ENCODE results near the gene MSRB1. TPM values are rescaled to one million over a fixed set of nuclear protein-coding genes. Genes with fewer than 3 reads are reported as not detected.

The MSRB1 gene
- total and polyA plus RNA-seq, 9 of the 15 experiments (the other 6 are each of a cell fraction or from before 2014, with no cell fraction given) = 5.4 to 33.7 (median 25.7) TPM

DNA sequence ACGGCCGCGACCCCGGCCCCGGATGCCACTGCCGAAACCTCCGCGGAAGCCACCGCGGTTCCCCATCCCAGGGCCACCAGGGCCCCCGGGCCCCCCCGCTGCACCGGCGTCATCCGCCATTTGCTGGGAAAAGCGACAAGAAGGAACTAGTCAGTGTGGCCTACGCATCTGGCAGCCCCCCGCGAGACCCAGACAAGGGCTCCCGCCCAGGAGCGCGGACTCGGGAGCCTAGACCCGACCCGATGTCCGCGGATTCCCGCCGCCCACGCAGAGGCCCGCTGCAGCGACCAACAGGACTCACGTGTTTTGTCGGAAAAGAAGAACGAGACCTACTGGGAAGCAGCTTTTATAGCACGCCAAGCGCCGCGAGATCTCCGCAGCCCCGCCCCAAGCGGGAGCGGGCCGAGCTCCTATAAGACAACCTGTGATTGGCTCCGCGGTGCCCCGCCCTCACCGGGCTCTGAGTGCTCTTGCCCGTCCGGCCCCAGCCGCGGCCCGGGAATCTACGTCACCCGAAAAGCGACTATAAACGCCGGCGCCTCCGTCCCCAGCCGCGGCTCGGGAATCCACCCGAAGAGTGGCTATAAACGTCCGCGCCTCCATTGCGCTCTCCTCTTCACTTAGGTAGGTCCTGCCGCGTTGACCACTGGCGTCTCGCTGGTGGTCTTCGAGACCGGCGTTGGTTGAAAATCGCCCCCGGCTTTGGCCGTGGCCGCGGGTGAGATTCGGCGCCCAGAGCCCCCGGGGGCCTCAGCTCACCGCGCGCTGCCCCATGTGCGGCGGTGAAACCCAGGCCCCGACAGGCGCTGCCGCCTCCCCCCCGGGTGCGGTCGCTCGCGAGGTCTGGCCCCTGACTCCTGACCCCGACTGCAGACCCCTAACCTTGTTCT lies 21.8 kb upstream of the MSRB1 start, which contains the start of gene RPS2 (continued):
- TF ChIP-seq, protein P1, sequence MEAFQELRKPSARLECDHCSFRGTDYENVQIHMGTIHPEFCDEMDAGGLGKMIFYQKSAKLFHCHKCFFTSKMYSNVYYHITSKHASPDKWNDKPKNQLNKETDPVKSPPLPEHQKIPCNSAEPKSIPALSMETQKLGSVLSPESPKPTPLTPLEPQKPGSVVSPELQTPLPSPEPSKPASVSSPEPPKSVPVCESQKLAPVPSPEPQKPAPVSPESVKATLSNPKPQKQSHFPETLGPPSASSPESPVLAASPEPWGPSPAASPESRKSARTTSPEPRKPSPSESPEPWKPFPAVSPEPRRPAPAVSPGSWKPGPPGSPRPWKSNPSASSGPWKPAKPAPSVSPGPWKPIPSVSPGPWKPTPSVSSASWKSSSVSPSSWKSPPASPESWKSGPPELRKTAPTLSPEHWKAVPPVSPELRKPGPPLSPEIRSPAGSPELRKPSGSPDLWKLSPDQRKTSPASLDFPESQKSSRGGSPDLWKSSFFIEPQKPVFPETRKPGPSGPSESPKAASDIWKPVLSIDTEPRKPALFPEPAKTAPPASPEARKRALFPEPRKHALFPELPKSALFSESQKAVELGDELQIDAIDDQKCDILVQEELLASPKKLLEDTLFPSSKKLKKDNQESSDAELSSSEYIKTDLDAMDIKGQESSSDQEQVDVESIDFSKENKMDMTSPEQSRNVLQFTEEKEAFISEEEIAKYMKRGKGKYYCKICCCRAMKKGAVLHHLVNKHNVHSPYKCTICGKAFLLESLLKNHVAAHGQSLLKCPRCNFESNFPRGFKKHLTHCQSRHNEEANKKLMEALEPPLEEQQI (IDR thresholded peaks at IDR 0.05) = no peak
- TF ChIP-seq, protein P2, sequence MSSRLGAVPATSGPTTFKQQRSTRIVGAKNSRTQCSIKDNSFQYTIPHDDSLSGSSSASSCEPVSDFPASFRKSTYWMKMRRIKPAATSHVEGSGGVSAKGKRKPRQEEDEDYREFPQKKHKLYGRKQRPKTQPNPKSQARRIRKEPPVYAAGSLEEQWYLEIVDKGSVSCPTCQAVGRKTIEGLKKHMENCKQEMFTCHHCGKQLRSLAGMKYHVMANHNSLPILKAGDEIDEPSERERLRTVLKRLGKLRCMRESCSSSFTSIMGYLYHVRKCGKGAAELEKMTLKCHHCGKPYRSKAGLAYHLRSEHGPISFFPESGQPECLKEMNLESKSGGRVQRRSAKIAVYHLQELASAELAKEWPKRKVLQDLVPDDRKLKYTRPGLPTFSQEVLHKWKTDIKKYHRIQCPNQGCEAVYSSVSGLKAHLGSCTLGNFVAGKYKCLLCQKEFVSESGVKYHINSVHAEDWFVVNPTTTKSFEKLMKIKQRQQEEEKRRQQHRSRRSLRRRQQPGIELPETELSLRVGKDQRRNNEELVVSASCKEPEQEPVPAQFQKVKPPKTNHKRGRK (tag; IDR thresholded peaks at IDR 0.05) = no peak
- peak; percentile 60 for TF ChIP-seq NFYB (IDR thresholded peaks at IDR 0.05; ENCODE audit: extremely low read depth, insufficient read length)
- TF ChIP-seq, protein P3, sequence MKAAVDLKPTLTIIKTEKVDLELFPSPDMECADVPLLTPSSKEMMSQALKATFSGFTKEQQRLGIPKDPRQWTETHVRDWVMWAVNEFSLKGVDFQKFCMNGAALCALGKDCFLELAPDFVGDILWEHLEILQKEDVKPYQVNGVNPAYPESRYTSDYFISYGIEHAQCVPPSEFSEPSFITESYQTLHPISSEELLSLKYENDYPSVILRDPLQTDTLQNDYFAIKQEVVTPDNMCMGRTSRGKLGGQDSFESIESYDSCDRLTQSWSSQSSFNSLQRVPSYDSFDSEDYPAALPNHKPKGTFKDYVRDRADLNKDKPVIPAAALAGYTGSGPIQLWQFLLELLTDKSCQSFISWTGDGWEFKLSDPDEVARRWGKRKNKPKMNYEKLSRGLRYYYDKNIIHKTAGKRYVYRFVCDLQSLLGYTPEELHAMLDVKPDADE (conservative IDR thresholded peaks at IDR 0.05; ENCODE audit: control insufficient read depth, low read depth, low read length) = peak; percentile 71
- no peak for TF ChIP-seq ZNF282 (CRISPR knock-in tag; IDR thresholded peaks at IDR 0.05)
- TF ChIP-seq, protein P4, sequence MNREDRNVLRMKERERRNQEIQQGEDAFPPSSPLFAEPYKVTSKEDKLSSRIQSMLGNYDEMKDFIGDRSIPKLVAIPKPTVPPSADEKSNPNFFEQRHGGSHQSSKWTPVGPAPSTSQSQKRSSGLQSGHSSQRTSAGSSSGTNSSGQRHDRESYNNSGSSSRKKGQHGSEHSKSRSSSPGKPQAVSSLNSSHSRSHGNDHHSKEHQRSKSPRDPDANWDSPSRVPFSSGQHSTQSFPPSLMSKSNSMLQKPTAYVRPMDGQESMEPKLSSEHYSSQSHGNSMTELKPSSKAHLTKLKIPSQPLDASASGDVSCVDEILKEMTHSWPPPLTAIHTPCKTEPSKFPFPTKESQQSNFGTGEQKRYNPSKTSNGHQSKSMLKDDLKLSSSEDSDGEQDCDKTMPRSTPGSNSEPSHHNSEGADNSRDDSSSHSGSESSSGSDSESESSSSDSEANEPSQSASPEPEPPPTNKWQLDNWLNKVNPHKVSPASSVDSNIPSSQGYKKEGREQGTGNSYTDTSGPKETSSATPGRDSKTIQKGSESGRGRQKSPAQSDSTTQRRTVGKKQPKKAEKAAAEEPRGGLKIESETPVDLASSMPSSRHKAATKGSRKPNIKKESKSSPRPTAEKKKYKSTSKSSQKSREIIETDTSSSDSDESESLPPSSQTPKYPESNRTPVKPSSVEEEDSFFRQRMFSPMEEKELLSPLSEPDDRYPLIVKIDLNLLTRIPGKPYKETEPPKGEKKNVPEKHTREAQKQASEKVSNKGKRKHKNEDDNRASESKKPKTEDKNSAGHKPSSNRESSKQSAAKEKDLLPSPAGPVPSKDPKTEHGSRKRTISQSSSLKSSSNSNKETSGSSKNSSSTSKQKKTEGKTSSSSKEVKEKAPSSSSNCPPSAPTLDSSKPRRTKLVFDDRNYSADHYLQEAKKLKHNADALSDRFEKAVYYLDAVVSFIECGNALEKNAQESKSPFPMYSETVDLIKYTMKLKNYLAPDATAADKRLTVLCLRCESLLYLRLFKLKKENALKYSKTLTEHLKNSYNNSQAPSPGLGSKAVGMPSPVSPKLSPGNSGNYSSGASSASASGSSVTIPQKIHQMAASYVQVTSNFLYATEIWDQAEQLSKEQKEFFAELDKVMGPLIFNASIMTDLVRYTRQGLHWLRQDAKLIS (CRISPR knock-in tag; IDR thresholded peaks at IDR 0.05) = peak; percentile 96
- no peak for TF ChIP-seq ZNF121 (CRISPR knock-in tag; conservative IDR thresholded peaks at IDR 0.05)
- peak; percentile 99 for TF ChIP-seq CREM (IDR thresholded peaks at IDR 0.05; ENCODE audit: low read depth)
- 0 out of 2 replicates have a peak, but pooled peaks have one; percentile 17 for TF ChIP-seq E2F3 (CRISPR knock-in tag; IDR thresholded peaks at IDR 0.05)
- TF ChIP-seq ZNF717 (CRISPR knock-in tag; IDR thresholded peaks at IDR 0.05) = no peak
- TF ChIP-seq ZNF124 (CRISPR knock-in tag; IDR thresholded peaks at IDR 0.05) = no peak
- TF ChIP-seq MCM2 (IDR thresholded peaks at IDR 0.05; ENCODE audit: low read depth) = no peak
- peak; percentile 99 for TF ChIP-seq EP400 (IDR thresholded peaks at IDR 0.05)
- TF ChIP-seq, protein P5, sequence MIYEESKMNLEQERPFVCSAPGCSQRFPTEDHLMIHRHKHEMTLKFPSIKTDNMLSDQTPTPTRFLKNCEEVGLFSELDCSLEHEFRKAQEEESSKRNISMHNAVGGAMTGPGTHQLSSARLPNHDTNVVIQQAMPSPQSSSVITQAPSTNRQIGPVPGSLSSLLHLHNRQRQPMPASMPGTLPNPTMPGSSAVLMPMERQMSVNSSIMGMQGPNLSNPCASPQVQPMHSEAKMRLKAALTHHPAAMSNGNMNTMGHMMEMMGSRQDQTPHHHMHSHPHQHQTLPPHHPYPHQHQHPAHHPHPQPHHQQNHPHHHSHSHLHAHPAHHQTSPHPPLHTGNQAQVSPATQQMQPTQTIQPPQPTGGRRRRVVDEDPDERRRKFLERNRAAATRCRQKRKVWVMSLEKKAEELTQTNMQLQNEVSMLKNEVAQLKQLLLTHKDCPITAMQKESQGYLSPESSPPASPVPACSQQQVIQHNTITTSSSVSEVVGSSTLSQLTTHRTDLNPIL (CRISPR knock-in tag; IDR thresholded peaks at IDR 0.05) = no peak
